HG03460 (cell line): Measurements from ENCODE around the gene HKDC1.

Experiments
- ATAC-seq: cut with Tn5 transposase; IDR thresholded peaks from one replicate; pipeline ENCODE4 v1.9.1; 2021; ENCODE audit not compliant: unreplicated experiment

Gene HKDC1

DNA sequence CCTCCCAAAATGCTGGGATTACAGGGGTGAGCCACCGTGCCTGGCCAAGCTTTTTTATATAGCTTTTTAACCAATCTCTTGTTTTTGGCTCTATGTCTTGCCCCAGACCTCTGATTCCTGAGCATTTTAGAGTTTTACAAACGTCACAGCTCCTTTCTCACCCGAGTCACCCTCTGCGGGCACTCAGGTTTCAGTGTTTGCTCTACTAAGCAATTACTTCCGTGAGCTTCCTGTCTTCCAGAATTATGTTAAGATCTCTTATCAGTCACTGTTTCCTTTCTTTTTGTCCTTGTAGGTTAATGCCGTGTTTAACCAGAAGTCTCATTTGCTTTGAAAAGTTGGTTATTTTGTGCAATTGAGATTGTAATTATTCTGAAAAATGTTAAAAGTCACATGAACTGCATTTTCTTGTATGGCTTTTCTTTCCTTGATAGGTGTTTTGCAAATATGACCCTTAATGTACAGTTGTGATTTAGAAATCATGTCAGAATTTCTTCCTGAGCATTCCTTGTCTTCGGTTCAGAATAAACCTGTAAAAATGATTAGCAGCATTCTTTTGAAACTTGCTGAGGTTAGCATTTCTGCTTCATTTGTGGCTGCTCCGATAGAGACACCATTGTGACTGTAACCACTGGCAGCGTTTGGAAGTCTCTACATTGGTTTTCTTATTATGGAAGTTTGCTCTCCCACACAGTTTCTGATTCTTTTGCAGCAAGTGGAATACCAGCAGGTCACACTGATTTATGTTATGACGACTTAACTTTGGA lies 4.5 kb upstream of the HKDC1 start:
- ATAC-seq, result peak; percentile 47

DNA sequence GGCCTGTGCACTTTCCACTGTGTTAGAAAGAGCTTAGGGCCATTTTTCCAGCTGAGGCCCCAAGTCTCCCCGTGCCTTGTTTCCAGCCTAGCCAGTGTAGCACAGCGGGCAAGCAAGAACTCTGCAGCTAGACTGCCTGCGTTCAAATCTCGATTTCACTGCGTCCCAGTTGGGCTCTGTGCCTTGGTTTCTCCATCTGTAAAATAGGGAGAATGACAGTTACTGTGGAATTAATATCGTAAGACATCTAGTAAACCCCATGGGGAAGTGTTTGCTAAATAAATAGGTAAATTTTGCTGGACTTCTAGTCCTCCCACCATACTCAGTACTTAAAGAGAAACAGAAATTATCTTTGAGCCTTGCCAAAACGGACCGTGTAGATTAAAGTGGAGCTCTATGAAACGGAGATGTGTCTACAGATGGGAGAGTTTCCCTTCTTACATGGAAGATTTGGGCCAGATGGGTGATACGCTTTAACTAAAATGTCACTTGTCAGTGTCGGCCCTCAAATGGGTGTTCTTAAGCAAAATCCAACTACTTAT lies 3.5 kb upstream of the HKDC1 start:
- no peak for ATAC-seq

- ATAC-seq, result no peak
Measured at GRCh38 chr10:69217119-69217754, 2.9 kb upstream of the HKDC1 start.

DNA sequence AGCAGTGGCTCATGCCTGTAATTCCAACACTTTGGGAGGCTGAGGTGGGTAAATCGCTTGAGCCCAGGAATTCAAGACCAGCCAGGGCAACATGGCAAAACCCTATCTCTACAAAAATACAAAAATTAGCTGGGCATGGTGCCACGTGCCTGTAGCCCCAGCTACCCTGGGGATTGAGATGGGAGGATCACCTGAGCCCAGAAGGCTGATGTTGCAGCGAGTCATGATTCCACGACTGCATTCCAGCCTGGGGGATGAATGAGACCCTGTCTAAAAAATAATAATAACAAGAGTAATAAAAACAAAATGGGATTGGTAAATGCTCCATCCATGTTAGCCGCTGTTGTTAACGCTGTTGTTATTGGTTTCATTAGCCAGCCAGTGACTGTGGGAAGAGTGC lies 1.3 kb upstream of the HKDC1 start:
- no peak for ATAC-seq

- no peak for ATAC-seq
Measured at GRCh38 chr10:69220507-69220906, 375 bp downstream of the HKDC1 start.

DNA sequence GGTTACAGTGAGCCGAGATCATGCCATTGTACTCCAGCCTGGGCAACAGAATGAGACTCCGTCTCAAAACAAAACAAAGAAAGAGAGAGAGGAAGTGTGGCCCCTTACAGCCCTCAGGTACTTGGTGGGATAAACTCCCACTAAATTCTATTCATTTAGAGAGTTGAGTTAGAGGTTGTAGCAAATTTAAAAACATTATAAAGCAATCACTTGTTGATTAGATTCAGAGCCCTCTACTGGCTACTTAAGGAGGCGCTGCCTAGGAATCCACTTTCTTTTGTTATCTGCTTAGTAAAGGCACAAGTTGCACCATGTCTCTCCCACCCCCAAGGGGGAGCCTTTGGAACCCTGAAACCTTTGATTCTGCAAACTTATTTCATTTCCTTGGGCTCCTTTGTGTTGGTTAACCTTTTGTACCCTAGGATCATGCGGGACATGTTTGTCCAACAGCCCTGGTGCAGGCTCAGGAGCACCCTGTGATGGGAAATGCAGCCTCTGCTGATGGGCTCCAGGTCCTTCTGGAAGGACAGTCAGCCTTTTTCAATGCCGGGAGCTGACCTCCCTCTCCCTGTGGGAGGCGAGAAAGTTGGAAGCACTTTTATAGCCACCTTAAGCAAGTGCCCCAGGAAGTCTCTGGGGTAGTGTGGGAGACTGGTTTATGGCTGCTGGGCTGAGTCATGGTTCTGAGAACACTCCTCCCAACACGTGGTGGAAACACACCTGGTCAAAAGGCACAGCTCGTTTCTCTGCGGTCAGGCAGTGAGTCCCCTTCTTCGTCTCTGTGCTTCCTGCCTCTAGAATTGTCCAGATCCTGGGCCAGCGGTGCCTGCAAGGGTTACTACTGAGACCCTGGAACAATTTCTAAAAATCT lies 2.3 kb downstream of the HKDC1 start:
- ATAC-seq, result peak; percentile 99

DNA sequence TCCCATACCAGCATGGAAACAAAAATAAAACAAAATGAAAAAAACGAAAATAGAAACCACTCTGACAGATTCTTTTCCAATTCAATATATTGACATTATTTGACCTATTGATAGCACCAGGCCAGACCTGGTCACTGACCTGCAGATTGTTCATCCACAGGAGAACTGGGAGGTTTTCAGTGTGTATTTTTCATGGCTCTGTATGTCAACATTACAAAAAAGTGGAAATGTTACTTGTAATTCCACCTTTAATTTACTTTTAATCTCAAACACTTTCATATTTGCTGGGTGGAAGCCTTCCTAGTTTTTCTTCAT lies 2.9 kb downstream of the HKDC1 start:
- ATAC-seq, result peak; percentile 2

GRCh38 chr10:69224862-69225657 lies 4.9 kb downstream of the HKDC1 start:
- ATAC-seq, result no peak

- no peak for ATAC-seq
Measured at GRCh38 chr10:69225681-69226080, 5.5 kb downstream of the HKDC1 start.

DNA sequence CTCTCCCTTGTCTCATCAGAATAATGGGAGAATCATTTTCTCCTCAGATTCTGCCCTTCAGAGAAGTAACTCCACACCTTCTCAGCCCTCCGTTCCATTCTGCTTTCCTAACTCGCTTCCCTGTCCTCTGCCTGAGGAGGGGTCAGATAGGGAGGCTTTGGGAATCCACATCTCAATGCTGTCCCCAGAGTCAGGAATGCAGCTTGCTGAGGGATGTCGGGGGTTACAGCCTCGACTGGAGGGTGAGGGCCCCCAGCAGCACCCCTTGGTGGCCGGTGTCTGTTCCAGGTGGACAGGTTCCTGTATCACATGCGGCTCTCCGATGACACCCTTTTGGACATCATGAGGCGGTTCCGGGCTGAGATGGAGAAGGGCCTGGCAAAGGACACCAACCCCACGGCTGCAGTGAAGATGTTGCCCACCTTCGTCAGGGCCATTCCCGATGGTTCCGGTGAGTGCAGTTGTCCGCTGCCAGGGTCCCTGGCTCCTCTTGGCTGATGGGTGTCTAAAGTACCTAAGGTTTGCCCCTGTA lies 6.9 kb downstream of the HKDC1 start:
- ATAC-seq, result no peak

DNA sequence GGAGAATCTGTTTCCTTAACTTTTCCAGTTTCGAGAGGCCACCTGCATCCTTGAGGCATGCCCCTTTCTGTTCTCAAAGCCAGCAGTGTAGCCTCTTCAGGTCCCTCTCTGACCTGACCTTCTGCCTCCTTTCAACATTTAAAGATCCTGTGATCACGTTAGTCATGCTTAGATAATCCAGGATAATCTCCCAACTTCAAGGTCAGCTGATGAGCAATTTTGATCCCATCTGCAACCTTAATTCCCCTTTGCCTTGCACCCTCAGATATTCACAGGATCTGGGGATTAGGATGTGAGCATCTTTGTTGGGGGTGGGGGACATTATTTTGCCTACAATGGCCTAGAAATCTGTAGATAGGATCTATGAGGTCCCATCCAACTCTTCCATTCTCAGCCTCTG lies 8.0 kb downstream of the HKDC1 start:
- ATAC-seq, result no peak

GRCh38 chr10:69229616-69229916 lies 9.4 kb downstream of the HKDC1 start:
- ATAC-seq, result no peak

DNA sequence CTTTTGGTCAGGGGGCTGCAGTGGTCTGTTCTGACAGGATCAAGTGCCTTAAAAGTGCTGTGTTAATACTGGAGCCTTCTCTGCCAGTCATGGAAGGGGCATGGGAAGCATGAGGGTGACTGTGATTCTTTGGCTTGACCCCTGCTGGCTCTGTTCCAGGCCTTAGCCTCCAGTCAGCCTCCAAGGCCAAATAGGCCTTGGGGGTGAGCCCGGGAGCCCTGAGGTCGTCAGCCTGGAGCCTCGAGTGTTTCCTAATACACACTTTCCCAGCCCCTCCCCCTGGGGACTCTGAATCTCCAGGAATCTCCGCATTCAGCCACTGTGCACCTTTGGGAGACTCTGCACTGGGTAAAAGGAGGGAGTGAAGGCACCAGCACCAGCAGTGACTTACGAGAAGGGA lies 10.0 kb downstream of the HKDC1 start:
- ATAC-seq, result no peak

GRCh38 chr10:69232252-69232651 lies 12.1 kb downstream of the HKDC1 start:
- no peak for ATAC-seq

- ATAC-seq, result no peak
Measured at GRCh38 chr10:69232736-69233480, 12.8 kb downstream of the HKDC1 start.

DNA sequence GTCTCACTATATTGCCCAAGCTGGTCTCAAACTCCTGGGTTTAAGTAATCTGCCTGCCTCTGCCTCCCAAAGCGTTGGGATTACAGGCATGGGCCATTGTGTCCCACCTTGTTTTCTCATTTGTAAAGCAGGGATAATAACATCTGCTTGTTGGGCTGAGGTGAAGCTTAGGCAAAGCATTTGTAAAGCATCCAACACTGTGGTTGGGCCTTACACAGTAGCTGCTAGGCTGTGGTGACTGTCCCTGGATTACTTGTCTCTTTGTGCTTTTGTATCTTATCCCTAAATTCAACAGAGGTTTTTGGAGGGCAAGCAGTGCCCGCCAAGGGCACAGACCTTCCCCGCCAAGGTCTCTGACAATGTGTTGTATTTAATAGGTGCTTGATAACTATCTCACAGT lies 14.3 kb downstream of the HKDC1 start:
- ATAC-seq, result no peak

DNA sequence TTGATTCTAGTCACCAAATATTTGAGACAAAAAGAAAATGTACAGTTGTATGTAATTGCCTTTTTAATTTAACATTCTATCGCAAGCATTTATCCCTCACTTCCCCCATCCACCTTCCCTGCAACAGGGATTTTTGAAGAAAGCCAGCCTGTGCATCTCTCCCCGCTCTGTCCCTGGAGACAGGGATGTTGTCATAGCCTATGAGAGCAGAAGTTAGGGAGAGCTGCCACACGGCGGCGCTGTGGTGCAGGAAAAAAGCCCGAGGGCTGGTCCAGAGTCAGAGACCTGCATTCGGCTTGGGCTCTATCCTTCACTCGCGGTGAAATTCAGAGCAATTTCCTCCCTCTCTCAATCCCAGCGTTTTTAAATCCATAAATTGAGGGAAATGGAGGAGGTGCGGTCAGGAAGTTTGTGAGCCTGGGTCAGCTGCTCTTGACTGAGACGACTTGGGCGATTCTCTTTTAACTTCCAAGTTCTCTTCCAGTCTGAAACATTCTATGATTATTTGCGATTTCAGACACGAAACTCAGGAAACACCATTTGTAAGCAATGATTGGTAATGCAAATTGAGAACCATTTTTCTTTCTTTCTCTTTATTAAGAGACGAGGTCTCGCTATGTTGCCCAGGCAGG lies 17.5 kb downstream of the HKDC1 start:
- ATAC-seq, result peak; percentile 94

DNA sequence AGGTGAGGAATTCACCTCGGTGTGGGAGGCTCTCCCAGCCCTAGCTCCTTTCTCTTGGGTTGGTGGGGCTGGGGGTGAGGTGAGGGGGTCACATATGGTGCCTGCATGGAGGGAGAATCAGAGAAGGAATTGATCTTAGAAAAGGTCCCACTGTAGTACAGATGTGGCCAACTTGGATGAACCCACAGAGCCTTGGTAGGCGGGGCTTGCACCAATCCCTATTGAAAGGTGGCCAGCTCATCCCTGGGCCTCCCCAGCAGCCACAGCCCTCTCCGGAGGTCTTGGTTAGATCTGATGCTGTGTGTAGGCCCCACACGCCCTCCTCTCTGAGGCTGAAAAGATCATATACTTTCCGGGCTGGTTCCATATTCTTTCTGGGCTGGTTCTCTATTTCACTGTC lies 19.0 kb downstream of the HKDC1 start:
- no peak for ATAC-seq

DNA sequence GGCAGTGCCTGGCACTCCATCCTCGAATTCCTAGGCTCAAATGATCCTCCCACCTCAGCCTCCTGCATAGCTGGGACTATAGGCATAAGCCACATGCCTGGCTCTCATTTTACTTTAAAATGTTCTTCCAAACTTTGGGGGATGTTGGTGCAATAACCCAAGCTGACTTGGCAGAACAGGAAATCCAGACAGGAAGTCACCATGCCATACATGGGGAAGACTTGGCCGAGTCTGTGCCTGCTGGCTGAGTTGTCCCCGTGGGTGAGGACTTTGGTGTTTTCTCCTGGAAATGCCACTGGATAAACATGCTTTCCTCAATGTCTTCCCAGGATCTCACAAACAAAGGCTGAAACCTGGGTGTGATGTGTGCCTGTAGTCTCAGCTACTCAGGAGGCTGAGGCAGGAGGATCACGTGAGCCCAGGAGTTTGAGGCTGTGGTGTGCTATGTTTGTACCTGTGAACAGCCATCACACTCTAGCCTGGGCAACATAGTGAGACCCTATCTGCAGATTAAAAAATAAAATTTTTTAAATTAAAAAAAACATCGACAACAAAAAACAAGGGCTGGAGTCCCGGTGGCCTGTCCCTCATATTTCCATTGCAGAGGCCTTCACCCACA lies 19.8 kb downstream of the HKDC1 start:
- no peak for ATAC-seq
